Psoas muscle (tissue), 8 donors: Measurements from ENCODE around the gene BNIP5. TPM values are rescaled to one million over a fixed set of nuclear protein-coding genes. Genes with fewer than 3 reads are reported as not detected.

Experiments
- ATAC-seq, 4 donors: fragments of 200-7000 bp; cut with Tn5 transposase; one replicate each; pipeline ENCODE4 v1.9.1; 2020; ENCODE audit warnings: moderate library complexity in 3 of 4, mild to moderate bottlenecking in 2 of 4
- DNase-seq, 2 donors: peaks; one replicate each; pipeline ENCODE4 v3.0.0-alpha.2; 2020
- H3K27ac ChIP-seq: fragments of 200-600 bp; one replicate; pipeline ENCODE4 v1.8.0; 2022
- H3K27me3 ChIP-seq, 3 donors: fragments of 200-600 bp in 1 of 3; one replicate each; pipeline versions ENCODE4 v1.6.1 to v1.8.0; 2013 to 2022; ENCODE audit warnings: low read length in 2 of 3, mild to moderate bottlenecking in 2 of 3, moderate library complexity in 1 of 3; ENCODE audit not compliant: insufficient read depth in 3 of 3
- H3K36me3 ChIP-seq, 2 donors: fragments of 200-600 bp in 1 of 2; one replicate each; pipeline versions ENCODE4 v1.6.1 to v1.8.0; 2013 to 2022; ENCODE audit warnings: low read depth in 1 of 2, mild to moderate bottlenecking in 1 of 2, moderate library complexity in 1 of 2; ENCODE audit not compliant: insufficient read depth in 1 of 2
- H3K4me1 ChIP-seq: fragments of 200-600 bp; one replicate; pipeline ENCODE4 v1.8.0; 2022
- H3K4me3 ChIP-seq: fragments of 200-600 bp; one replicate; pipeline ENCODE4 v1.8.0; 2022; ENCODE audit warnings: mild to moderate bottlenecking
- H3K9me3 ChIP-seq: fragments of 200-600 bp; one replicate; pipeline ENCODE4 v1.8.0; 2022
- WGBS, 3 donors: extraction: QIAGEN DNeasy Blood & Tissue Kit; methylation state at CpG; one replicate each; pipeline versions ENCODE4 v1.1.6 to v1.1.7; 2013; 5-methylcytosine and 5-hydroxymethylcytosine counted together
- intact Hi-C, 2 donors: fragments of 100-400 bp; cut with DNase I; formaldehyde crosslinking; loops; one replicate each; pipeline versions ENCODE4 v1.11.0 to v1.14.2; 2022
- polyA plus RNA-seq, 3 donors: library from polyadenylated mRNA; stranded (reverse); fragments of 200-250 nt; gene quantifications; one replicate each; pipeline ENCODE4 v1.2.3, GENCODE V29; 2013
- total RNA-seq, 4 donors: library from RNA; stranded (reverse); fragmentation: NEBNext Ultra II Directional in 2 of 4; extraction: Animal tissue kit (Norgen Biotek cat#: 25700) in 2 of 4; gene quantifications; one replicate each; pipeline versions ENCODE4 v1.2.1 to v1.2.4, GENCODE V29; 2021 to 2023
- TF ChIP-seq, protein P1 (sequence below): fragments of 200-600 bp; IDR thresholded peaks from one replicate; pipeline ENCODE4 v1.8.0; 2022; ENCODE audit warnings: antibody characterized with exemption
- donor health status: healthy with polysubstance abuse.
- donor health status: DM: no; HTN: no; CAD: no; lungs with moderate emphysema.
- donor health status: Bipolar disorder and iron deficiency.
- donor health status: healthy.
- donor health status: DM: yes; HTN: yes; CAD: no.
- donor health status: DM: no; HTN: no; CAD: no.
- donor health status: DM: no; HTN: no; CAD: no.
- donor health status: DM: yes; HTN: yes; CAD: no.

The BNIP5 gene
- total and polyA plus RNA-seq, 7 donors, result 0.01 TPM; not detected in 6

- Histone ChIP-seq H3K4me1 (no peaks in the 10 kb centered on the region), H3K27ac (no peak overlapping the region), H3K9me3 (no peaks in the 10 kb centered on the region), H3K27me3 (no peaks in the 10 kb centered on the region), H3K36me3 (no peaks in the 10 kb centered on the region), H3K4me3 (no peak overlapping the region)
- WGBS, 3 donors, result 41 to 51% (median 47%) methylated on average over 5 of the region's 5 CpGs
- intact Hi-C loops, result no loop called here
- no peak for ATAC-seq
- TF ChIP-seq, protein P1, sequence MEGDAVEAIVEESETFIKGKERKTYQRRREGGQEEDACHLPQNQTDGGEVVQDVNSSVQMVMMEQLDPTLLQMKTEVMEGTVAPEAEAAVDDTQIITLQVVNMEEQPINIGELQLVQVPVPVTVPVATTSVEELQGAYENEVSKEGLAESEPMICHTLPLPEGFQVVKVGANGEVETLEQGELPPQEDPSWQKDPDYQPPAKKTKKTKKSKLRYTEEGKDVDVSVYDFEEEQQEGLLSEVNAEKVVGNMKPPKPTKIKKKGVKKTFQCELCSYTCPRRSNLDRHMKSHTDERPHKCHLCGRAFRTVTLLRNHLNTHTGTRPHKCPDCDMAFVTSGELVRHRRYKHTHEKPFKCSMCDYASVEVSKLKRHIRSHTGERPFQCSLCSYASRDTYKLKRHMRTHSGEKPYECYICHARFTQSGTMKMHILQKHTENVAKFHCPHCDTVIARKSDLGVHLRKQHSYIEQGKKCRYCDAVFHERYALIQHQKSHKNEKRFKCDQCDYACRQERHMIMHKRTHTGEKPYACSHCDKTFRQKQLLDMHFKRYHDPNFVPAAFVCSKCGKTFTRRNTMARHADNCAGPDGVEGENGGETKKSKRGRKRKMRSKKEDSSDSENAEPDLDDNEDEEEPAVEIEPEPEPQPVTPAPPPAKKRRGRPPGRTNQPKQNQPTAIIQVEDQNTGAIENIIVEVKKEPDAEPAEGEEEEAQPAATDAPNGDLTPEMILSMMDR, result no peak
- no peak for DNase-seq
Observed at GRCh38 chr6:36377594-36377993, 40.9 kb upstream of the BNIP5 start.

DNA sequence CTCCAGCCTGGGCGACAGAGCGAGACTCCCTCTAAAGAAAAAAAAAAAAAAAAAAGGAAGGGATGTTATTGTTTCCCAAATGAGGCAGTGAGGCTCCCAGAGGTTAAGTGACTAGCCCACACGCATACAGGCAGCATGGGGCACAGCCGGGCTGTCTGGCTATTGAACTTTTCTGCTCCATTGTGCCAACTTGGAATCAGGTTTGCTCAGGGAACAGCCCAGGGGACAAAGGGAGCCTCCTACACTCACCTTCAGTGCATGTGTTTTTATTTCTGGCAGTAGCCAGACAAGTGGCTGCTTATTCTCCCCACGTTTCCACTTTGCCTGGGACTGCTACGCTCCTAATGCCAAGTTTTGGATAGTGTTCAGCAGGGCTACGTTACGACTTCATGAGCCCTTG, 40.1 kb upstream of the BNIP5 start:
- H3K4me1 ChIP-seq, result no peaks in the 10 kb centered on the region
- H3K27me3 ChIP-seq, result no peaks in the 10 kb centered on the region
- H3K36me3 ChIP-seq, result no peaks in the 10 kb centered on the region
- WGBS, 3 donors, result 91 to 94% (median 93%) methylated on average over 8 of the region's 8 CpGs
- H3K4me3 ChIP-seq, result no peak overlapping the region
- ATAC-seq (no peak), DNase-seq (no peak)
- intact Hi-C loops, result no loop called here
- no peaks in the 10 kb centered on the region for H3K9me3 ChIP-seq
- TF ChIP-seq, protein P1, result no peak
- H3K27ac ChIP-seq, result no peak overlapping the region

GRCh38 chr6:36376183-36376582, 39.5 kb upstream of the BNIP5 start:
- no peaks in the 10 kb centered on the region for H3K36me3 ChIP-seq
- intact Hi-C loops, result no loop called here
- TF ChIP-seq, protein P1, result no peak
- no peak overlapping the region for H3K4me3 ChIP-seq
- ATAC-seq, result no peak
- DNase-seq, result no peak
- no peaks in the 10 kb centered on the region for H3K27me3 ChIP-seq
- H3K27ac ChIP-seq, result no peak overlapping the region
- H3K4me1 ChIP-seq, result no peaks in the 10 kb centered on the region
- WGBS, 3 donors, result 94% methylated on average over 8 of the region's 8 CpGs
- H3K9me3 ChIP-seq, result no peaks in the 10 kb centered on the region

GRCh38 chr6:36375644-36376155, 39.0 kb upstream of the BNIP5 start:
- Histone ChIP-seq H3K4me3 (no peak overlapping the region), H3K9me3 (no peaks in the 10 kb centered on the region), H3K27me3 (no peaks in the 10 kb centered on the region), H3K36me3 (no peaks in the 10 kb centered on the region), H3K4me1 (no peaks in the 10 kb centered on the region), H3K27ac (no peak overlapping the region)
- TF ChIP-seq, protein P1, result no peak
- no peak for ATAC-seq
- WGBS, 3 donors, result 92 to 97% (median 94%) methylated on average over 20 of the region's 20 CpGs
- DNase-seq, result no peak
- intact Hi-C loops, result no loop called here

GRCh38 chr6:36374972-36375371, 38.3 kb upstream of the BNIP5 start:
- Histone ChIP-seq H3K36me3 (no peaks in the 10 kb centered on the region), H3K4me3 (no peak overlapping the region), H3K27me3 (no peaks in the 10 kb centered on the region), H3K27ac (no peak overlapping the region), H3K9me3 (no peaks in the 10 kb centered on the region), H3K4me1 (no peaks in the 10 kb centered on the region)
- intact Hi-C loops, result no loop called here
- DNase-seq, result no peak
- no peak for ATAC-seq
- TF ChIP-seq, protein P1, result no peak
- 84 to 89% (median 86%) methylated on average over 8 of the region's 8 CpGs for WGBS, 3 donors
